Activated gamma-delta T cell (primary cell): ENCODE data around the gene CEP128.

ENCODE experiments used
- DNase-seq: peaks from one replicate; lab custom pipeline; 2025; lab: John Stamatoyannopoulos, UW

The CEP128 gene

DNA sequence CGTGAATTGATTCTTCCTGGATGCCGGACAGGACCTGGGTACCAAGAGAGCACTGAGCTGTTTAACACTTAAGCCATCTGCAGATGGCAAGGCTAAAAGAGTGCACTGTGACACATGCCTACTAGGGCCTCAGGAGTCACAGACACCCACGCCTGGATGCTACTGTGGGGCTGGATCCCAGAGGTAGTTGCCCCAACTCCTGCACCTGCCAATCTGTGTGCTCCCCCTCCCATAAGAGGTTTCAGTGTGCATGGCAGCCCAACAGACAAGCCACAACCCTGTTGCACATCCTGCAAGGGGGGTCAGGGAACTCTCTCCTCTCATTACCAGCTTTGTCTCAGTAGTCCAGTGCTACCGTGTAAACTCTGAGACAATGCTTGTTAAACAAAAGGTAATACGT lies 169.0 kb downstream of the CEP128 start:
- no peak for DNase-seq

DNA sequence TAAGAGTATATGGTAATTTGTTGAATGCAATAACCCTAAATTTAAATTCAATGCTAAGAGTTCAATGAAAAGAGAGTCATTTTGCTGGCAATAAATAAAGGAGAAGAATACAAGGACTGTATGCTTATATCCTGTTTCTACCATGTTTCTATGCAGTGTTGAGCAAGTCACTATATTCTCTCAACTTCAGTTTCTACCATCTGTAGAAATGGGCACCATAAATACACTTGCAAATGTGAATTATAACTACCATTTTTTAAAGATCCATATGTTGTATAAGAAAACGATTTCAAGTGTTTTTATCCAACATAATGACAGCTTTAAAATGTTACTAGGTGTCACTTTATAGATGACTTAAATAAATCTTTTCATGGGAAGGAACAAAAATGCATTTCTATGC lies 170.3 kb downstream of the CEP128 start:
- DNase-seq = no peak

DNA sequence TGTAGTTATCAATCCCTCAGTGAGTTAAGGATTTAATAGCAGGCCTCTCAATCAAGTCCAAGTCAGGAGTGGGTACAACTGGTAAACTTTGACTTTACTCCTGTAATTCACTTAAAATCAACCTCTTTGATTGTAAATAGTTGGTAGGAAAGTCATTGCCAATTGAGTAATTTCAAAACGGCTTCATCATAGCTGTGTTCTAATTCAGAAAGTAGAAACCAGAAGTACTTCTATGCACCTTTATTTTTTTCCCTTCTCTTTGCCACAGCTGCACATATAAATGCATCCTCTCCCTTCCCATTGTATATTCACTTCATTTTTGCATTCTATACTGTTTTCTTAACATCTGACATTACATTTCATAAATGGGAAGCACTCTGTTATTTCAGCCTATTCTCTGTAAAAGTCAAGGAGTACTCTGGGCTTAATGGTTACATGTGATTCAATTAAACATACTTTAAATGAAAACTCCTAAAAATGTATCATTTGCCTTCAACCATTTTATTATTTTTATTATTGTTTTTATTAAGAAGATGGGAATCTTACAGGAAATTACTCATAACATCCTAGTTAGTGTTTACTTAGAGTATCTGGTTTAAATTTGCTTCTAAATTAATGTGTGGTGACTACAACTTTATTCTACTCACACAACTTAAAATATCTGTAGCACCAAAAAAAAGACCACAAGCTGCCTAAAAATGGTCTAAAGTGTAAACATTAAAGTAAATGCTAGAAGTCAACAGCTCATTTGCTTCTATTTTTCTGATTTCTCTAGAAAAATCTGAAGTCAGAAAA lies 171.2 kb downstream of the CEP128 start:
- DNase-seq = no peak

DNA sequence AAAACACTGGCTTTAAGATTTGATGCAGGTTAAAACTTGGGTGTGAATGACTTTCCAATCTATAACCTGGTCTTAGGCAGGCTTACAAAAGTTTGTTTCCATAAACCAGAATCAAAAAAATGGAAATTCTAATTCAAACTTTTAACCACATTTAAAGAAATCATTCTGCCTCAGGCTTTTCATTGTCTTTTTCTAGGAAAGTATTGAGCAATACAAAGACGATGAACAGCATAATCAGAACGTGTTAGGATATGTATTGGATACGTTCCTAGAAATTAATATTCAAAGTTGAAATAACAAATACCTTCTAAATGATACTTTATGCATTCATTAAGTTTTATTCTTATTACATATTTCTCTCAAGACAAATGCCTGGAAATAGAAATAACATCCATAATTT lies 172.9 kb downstream of the CEP128 start:
- no peak for DNase-seq

DNA sequence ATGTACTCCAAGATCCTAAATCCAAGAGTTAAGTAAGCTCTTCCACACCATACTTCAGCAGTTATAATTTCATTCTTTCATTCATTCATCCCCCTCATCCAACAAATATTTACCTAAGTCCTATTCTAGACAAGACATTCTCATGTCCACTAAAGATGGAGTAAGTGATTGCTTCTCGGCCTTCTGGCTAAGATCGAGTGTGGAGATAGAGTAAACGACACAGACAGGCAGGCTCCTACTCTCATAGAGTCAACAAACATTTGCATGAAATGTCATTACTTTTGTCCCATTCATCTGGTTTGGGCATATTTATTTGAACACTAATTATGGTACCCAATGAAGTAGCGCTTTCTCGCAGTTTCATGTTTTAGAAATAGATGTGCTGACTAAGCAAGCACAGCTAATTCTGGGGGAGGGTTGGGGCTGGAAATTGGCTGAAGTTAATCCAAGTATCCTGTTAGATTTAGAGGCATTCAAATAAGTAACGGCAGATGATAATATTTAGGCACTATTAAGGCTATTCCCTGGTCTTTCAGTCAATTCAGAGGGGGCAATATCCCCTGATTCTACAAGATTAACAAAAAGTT lies 176.5 kb downstream of the CEP128 start:
- DNase-seq = no peak

DNA sequence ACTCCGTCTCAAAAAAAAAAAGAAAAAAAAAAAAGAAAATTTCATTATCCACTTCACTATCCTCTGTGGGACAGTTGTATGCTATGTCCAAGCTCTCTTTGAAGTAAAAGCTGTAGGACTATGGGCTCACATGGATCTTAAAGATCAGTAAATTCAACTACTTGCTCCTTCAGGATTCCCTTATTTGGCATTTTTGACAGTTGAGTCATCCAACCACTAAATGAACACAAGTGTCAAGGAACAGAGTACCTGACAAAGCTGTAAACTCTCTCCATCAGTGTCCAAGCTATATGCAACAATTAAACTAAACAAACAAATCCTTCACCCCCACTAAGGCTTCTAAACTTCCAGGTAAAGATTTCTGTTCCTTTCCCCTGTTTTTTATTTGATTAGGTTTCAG lies 177.0 kb downstream of the CEP128 start:
- DNase-seq = no peak

DNA sequence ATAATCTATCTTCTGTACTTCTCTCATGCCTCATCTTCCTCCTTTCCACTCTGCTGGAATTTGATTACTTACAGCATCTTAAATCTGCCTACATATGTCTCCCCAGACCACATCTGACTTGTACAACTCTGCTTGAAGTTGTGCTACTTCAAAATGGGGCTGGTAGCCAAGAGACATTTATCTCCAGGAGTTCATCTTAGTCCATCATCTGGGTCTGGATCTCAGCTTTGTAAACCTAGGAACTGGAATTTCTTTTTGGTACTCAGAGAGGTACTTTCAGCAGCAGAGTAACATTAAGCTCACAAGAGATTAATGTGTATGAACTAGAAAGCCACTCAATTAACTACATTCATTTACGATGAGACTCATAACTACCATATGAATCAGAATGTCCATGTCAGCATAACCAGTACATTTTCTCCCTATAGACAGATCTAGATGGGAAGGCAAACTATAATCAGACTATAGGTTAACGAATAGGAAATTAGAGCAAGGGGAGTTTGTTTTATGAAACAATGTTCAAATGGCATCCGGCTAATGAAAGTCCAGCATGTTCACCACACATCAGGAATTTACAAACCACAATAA lies 178.8 kb downstream of the CEP128 start:
- no peak for DNase-seq

DNA sequence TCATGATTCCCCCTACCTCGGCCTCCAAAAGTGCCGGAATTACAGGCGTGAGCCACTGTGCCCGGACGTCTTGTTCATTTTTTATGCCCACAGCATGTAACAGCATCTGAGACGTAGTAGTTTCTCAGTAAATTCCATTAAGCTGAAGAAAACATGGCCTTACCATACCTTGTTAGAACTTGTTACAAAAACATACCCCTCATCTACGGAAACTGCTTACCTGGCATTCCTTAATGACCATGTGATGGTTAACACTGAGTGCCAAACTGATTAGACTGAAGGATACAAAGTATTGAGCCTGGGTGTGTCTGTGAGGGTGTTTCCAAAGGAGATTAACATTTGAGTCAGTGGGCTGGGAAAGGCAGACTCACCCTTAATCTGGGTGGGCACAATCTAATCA lies 186.8 kb downstream of the CEP128 start:
- DNase-seq = no peak

DNA sequence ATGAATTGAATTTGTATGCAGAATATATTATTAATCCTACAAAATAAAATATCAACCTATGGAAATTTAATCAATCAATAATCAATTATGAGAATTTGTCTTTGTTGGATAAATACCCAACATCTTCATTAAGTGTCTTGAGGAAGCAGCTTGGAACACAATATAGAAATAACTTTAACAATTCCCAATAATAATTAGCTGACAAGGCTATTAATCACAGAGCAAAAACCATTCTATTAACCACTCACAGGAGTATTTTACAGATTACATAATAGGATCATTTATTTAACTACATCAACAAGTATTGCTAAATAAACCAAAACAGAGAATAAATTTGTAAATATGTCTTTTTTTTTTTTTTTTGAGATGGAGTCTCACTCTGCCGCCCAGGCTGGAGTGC lies 190.3 kb downstream of the CEP128 start:
- no peak for DNase-seq

DNA sequence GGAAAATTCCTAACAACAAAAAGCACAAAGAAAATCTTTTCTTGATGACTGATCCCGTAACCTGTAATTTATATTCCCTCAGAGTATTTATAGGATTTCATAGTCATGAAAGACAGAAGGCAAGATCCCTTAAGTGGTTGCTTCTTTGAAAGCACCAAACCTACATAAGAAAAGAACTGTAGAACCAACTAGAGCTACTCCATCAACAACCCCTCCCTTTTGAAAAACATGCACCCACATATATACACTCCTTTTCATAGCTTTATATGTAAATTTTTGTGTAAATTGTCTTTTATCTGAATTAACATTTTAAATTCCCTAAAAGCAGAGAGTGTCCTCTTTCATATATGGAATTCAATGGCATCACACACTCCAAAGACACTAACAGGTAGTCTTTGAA lies 215.3 kb downstream of the CEP128 start:
- DNase-seq = no peak

DNA sequence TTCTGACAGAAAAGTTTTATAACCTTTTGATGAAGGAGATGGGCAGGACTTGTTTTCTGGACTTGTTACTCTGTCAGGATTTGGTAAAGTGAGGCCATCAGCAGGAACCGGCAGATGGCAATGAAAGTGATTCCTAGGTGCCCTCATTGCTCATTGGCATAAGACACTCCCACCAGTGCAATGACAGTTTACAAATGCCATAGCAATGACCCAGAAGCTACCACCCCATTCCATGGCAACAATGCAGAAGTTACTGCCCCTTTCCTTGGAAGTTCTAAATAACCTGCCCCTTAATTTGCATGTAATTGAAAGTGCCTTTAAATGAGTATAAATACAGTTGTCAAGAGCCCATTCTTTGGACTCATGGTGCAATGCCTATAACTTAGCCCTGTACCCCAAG lies 222.6 kb downstream of the CEP128 start:
- no peak for DNase-seq

DNA sequence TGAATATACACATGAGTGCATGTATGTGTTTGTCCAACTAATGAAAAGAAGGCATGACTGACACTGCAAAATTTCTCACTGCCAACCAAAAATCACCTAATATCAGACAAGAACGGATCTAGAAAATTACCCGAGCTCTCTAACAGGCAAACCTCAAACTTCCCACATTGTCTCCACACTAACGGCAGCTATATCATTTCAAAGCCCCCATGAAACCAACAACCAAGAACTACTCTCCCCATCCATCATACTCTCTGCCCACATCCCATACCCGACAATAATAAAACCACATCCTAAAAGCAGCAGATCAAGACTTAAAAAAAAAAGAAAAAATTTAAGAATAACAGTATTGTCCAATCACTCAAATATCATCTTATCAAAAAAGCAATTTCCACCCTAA lies 227.1 kb downstream of the CEP128 start:
- DNase-seq = no peak

DNA sequence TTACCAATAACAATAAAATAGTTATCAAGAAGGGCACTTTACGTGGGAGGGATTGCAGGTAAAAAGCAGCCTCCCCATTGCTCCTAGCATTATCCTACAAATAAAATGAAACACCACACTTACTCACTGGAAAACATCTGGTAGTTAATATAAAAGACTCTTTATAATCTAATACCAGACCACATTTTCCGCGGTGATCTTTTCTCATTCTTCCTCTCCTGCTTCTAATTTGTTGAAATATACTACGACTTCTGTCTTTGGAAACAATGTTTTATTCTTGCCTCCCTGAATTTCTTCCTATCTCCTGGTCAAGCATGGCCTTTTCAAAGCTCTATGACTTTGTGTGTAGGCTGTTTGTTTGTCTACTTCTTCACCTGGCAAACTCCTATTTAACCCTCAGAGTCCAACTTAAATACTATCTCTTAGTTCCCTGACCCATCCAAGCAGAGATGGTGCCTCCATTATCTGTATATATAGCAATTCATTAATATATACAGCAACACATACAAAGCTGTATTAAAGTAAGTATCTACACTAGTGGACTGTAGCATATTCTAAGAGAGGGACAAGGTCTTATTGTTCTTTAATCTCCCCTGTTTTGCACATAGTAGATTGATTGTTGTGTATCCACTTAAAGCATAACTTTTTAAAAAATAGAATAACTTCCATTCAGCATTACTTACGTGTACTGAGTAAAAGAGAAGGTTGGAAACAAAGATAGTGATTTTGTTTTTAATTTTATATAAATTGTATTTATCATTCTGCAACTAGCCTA lies 228.3 kb downstream of the CEP128 start:
- no peak for DNase-seq

DNA sequence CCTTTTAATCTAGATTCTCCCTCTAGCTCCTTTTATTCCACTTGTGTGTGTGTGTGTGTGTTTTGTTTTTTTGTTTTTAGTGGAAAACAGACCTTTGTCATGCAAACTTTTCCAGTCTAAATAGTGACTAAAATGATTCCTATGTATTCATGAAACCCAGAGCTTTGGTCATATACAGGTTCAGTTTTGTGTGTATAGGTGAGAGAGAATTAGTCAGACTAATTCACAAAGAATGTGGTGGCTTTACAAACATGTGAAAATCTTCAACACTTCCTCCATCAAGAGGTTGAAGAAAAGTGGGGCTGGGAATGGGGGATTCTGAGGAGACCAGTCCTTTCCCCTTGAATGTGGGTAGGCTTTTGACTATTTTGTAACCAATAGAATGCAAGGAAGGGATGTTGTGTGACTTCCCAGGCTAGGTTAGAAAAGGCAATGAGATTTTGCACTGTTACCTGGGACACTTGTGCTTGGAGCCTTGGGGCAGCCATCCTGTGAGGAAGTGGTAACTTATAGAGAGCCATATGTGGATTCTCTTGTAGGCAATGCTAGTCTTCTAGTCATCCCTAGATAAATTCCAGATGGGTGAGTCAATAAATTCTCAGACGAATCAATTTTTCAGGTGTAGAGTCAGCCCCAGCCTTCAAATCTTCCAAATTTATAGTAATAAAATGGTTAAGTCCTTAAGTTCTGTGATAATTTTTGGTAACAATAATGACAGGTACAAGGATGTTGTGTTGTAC lies 236.1 kb downstream of the CEP128 start:
- no peak for DNase-seq

DNA sequence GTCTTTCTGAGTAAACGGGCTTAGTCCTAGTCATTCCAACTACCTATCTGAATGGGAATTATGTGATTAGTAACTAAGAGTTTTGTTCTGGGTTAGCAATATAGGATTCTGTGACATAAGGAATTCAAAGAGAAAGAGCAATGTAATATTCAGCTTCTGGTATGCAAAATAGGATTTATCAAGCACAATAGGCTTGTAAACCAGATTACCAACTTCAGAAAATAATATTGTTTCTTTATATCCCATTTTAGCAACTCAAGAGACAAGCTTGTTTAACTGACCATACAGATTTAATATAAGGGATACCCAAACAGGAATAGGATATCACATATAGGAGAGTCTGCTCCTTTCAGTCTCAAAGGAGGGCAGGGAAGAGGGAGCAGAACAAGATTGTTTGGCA lies 240.9 kb downstream of the CEP128 start:
- no peak for DNase-seq

DNA sequence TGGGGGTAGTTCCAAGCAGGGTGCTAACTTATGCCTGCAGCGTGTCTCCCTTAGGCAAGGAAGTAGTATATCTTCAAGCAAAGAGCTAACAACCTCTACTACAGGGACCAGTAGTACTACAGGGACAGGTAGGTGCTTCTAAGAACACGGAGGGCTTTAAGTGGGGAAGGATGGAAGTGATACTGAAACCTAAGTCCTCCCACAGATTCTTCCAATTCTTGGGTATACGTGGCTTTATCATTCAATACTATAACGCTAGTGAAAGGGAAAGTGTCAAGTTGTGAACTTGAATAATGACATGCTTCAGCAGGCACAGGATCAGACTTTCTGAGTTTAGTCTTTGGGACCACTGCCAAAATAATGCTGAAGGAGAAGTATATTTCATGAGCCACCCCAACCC lies 241.7 kb downstream of the CEP128 start:
- DNase-seq = no peak

DNA sequence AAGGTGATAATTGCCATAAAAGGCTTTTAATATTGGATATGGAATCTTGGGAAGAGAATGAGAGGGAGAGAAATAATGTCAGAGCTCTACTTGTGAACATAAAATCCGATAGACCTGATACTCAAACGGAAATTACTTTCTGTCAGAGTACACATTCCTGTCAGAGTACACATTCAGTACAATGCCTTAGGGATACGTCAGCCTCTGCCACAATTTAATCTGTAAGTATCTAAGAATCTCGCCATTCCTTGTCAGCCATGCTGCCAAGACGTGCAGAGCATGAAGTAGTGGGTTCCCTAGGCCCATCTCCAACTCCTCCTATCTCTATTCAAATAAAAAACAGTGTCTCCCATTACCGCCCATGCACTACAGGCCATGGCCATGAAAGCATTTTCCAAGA lies 242.6 kb downstream of the CEP128 start:
- no peak for DNase-seq

DNA sequence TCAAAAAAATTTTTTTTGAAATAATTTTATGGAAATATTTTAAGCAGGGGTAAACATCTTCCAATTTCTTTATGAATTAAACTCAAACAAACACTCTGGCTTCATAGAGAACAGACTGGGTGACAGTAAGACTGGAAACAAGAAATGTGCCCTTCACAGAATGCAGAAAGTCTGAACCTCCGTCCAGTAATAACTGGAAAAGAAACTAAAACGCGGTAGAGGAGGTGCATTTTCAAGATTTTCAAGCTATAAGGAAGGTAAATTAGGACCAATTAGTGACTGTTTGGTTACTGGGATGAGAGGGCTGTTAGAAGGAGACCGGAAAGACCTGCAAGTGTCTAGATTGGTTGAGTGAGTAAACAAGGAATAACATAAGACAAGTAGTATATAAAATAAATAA lies 245.7 kb downstream of the CEP128 start:
- no peak for DNase-seq

DNA sequence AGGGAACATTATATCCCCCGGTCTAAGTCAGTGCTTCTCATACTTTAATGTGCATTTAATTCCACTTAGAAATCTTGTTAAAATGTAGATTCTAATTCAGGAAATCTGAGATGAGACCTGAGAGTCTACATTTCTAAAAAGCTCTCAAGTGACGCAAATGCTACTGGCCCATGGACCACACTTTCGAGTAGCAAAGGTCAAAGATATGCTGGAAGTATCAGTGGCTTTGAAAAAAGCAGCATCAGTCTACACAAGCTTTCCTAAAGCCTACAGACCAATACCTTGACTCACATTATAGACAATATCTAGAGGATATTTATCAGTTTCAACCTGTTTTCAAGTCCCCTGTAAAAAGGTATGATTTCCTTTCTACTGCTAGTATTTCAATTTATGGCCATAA lies 248.6 kb downstream of the CEP128 start:
- DNase-seq = no peak

DNA sequence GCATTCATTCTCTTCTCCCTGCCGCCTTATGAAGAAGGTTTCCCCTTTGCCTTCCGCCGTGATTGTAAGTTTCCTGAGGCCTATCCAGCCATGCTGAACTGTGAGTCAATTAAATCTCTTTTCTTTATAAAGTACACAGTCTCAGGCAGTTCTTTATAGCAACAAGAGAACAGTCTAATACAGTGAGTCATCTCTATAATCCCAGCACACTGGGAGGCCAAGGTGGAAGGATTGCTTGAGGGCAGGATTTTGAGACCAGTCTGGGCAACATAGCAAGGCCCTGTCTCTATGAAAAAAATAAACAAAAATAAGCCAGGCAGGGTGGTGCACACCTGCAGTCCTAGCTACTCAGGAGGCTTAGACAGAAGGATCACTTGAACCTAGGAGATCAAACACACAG lies 259.9 kb downstream of the CEP128 start:
- no peak for DNase-seq

DNA sequence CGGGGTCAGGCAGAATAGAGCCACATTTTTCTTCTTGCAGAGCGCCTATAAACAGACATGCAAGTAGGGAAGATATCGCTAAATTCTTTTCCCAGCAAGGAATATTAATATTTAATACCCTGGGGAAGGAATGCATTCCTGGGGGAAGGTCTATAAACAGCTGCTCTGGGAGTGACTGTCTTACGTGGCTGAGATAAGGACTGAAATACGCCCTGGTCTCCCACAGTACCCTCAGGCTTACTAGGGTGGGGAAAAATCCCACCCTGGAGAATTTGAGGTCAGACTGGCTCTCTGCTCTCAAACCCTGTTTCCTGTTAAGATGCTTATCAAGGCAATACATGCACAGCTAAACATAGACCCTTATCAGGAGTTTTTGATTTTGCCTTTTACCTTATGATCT lies 262.3 kb downstream of the CEP128 start:
- no peak for DNase-seq

DNA sequence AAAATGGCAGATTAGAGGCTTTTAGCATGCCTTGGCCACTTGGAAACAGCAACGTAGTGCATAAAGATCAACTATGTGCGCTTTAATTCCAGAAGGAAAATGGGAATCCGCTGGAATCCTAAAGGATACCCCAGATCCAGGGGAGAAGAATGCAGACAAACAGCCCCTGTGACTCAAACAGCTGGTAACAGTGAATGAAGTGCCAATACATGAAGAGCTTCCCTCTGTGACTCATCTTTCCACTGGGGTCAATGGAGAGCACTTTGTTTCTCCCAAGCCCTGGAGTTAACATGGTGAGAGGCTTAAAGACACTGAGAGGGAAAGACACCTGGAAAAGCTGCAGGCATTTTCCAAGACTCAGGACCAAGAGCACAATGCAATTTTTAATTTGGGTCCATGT lies 263.1 kb downstream of the CEP128 start:
- DNase-seq = no peak
